AG09309 (cell line): ENCODE data around the gene LRP11.

ENCODE experiments used
- DNase-seq: peaks from one replicate; pipeline ENCODE4 v3.0.0-alpha.2; 2010; ENCODE audit warnings: low read depth
- H3K4me3 ChIP-seq: 2 replicates; pipeline ENCODE4 v1.5.1; 2011; ENCODE audit warnings: mild to moderate bottlenecking, low read depth, low read length, moderate library complexity; ENCODE audit not compliant: control insufficient read depth
- TF ChIP-seq, protein P1 (sequence below): IDR thresholded peaks from 2 replicates; pipeline ENCODE4 v1.5.1; 2011; ENCODE audit warnings: mild to moderate bottlenecking, low read depth, low read length, inconsistent platforms; ENCODE audit not compliant: insufficient read depth, control insufficient read depth; ENCODE audit errors: missing control alignments

The LRP11 gene

DNA sequence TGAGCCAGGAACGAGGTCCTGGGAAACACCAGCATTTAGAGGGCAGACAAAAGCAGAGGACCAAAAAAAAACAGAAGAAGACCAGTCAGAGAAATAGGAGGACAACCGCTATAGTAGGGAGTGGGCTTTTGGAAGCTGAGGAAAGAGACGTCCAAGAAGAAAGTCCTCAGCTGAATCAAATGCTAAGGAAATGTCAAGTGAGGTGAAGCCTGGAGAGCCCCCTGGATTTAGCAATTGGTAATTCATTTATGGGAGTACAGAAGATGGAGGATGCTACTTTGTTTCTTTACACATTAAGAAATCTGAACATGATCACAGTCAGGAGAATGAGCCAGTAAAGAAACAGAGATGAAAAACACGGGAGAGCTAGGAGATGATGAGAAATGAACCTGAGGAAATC is 41.1 kb downstream of the LRP11 start:
- no peak for DNase-seq
- TF ChIP-seq, protein P1, sequence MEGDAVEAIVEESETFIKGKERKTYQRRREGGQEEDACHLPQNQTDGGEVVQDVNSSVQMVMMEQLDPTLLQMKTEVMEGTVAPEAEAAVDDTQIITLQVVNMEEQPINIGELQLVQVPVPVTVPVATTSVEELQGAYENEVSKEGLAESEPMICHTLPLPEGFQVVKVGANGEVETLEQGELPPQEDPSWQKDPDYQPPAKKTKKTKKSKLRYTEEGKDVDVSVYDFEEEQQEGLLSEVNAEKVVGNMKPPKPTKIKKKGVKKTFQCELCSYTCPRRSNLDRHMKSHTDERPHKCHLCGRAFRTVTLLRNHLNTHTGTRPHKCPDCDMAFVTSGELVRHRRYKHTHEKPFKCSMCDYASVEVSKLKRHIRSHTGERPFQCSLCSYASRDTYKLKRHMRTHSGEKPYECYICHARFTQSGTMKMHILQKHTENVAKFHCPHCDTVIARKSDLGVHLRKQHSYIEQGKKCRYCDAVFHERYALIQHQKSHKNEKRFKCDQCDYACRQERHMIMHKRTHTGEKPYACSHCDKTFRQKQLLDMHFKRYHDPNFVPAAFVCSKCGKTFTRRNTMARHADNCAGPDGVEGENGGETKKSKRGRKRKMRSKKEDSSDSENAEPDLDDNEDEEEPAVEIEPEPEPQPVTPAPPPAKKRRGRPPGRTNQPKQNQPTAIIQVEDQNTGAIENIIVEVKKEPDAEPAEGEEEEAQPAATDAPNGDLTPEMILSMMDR, result no peak
- no peak overlapping the region for H3K4me3 ChIP-seq

DNA sequence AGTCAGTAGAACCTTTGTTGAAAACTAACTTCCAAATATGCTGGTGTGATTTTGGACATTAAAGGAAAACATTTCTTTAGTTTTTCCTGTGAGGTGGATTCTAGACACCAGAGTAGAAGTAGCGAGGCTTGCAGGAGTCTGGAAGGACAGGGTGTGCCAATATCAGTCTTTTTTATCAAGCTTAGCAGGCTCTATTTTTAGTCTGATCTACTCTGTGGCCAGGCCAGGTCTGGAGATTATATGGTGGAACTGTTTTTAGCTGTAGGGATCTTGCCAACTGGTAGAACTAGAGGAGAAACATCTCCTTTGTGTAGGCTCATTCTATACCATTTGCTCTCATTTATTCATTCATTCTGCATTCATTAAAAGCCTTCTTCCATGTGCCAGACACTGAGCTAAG is 42.7 kb downstream of the LRP11 start:
- no peak for DNase-seq
- TF ChIP-seq, protein P1, result no peak
- no peak overlapping the region for H3K4me3 ChIP-seq

DNA sequence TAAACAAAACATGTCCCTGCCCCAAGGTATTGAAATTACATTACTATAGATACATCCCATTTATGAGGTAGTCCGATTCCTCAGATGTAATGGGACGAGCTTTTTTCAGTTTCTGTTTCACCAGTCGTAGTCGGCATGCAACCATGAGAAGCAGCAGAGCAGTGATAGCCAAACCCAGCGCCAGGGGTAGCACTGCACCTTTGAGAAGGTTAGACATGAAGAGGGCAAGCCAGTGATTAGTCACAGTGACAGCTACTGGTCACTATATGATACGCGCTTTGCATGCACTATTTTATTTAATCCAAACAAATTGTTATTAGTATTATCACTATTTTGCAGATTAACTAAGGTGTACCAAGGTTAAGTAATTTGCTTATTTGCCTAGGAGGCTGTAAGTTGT is 43.7 kb downstream of the LRP11 start:
- TF ChIP-seq, protein P1, result no peak
- no peak overlapping the region for H3K4me3 ChIP-seq
- DNase-seq, result no peak

DNA sequence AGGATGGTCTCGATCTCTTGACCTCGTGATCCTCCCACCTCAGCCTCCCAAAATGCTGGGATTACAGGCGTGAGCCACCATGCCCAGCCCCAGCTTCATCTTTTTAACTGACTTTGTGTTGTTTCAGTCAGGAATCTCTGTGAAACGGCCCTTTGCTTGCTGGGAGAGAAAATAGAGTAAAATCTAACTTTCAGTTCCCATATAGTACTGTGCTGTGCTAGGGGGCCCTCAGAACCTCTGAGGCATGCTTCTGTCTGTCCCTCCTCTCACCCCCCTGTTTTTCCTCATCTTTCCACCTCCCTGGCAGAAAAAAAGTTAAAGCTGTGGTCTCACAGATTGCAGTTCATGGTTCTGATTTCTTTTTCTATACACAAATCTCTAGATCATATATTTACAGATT is 48.4 kb downstream of the LRP11 start:
- TF ChIP-seq, protein P1, result no peak
- no peak overlapping the region for H3K4me3 ChIP-seq
- DNase-seq, result no peak

DNA sequence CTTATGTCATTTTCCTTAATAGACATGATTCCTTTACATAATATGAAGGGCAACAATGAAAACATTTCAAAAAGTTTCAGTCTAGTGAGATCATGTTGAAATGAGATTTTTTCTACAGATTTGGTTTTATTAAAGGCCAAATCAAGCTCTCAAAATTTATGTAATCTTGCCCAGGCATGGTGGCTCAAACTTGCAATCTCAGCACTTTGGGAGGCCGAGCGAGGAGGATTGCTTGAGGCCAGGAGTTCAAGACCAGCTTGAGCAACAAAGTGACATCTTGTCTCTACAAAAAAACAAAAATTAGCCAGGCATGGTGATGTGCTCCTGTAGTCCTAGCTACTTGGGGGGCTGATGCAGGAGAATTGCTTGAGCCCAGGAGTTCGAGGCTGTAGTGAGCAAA is 50.8 kb downstream of the LRP11 start:
- no peak overlapping the region for H3K4me3 ChIP-seq
- TF ChIP-seq, protein P1, result no peak
- no peak for DNase-seq

DNA sequence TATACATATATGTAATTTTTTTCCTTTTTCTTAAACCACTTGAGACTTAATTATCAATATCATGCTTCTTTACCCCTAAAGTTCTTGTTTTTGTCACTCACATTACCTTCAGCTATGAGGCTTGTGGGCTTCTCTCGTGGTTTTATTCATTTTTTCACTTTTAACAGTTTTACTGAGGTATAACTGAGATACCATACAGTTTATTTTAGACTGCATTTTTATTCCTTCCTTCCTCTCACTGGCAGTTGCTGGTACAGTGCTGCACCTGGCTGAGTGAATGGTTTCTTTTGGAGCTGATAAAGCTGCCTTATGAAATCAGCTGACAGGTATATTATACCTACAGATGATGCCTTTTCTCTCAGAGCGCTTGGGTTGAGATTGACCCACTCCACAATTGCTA is 54.4 kb downstream of the LRP11 start:
- no peak overlapping the region for H3K4me3 ChIP-seq
- TF ChIP-seq, protein P1, result no peak
- no peak for DNase-seq

DNA sequence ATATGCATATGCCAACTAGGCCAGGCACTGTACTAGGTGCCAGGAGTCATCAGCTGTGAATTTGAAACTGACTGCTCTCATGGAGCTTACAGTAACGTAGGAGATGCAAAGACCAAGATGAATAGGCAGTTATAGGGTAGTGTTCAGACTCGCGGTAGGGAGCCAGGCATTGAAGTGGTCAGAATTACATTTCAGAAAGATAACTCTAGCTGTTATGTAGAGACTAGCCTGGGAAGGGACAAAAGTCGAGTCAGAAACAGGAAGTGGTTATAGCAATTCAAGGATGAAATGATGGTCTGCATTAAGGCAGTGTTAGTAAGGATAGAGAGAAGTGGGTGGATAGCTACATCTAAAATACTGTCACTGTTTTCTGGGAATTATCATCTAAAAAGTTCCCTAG is 58.0 kb downstream of the LRP11 start:
- no peak for DNase-seq
- H3K4me3 ChIP-seq, result no peak overlapping the region
- TF ChIP-seq, protein P1, result no peak
